Osteoblast (primary cell): ENCODE measurements around the gene SPOP. TPM values are rescaled to one million over a fixed set of nuclear protein-coding genes. Genes with fewer than 3 reads are reported as not detected.
A peak's percentile ranks its signal among the peaks of the same experiment; 100 is the strongest.

Experiments
- DNase-seq: peaks from one replicate; pipeline ENCODE4 v3.0.0; 2011; ENCODE audit warnings: low spot score, mixed read lengths; ENCODE audit not compliant: insufficient read length; ENCODE audit errors: missing footprints
- H2AFZ ChIP-seq: 2 replicates; pipeline ENCODE4 v1.6.0; 2011; ENCODE audit warnings: mild to moderate bottlenecking, low read length
- H3K27ac ChIP-seq: 2 replicates; pipeline ENCODE4 v1.5.1; 2011; ENCODE audit warnings: mild to moderate bottlenecking, low read depth, low read length, moderate library complexity
- H3K27me3 ChIP-seq: 2 replicates; pipeline ENCODE4 v1.6.0; 2012; ENCODE audit warnings: mild to moderate bottlenecking, control low read depth, inconsistent platforms, low read length, moderate library complexity; ENCODE audit not compliant: insufficient read depth
- H3K36me3 ChIP-seq: 2 replicates; pipeline ENCODE4 v1.5.1; 2011; ENCODE audit warnings: mild to moderate bottlenecking, low read length, control low read depth, moderate library complexity; ENCODE audit not compliant: insufficient read depth
- H3K4me1 ChIP-seq: 2 replicates; pipeline ENCODE4 v1.5.1; 2011; ENCODE audit warnings: mild to moderate bottlenecking, low read length, control low read depth, moderate library complexity; ENCODE audit not compliant: insufficient read depth
- H3K4me2 ChIP-seq: 2 replicates; pipeline ENCODE4 v1.6.0; 2011; ENCODE audit warnings: mild to moderate bottlenecking, low read length; ENCODE audit not compliant: insufficient read depth
- H3K4me3 ChIP-seq: fragments of 200-600 bp; sonication (generic); 3 replicates; pipeline ENCODE4 v1.5.1; 2012; ENCODE audit warnings: mild to moderate bottlenecking, low read length, inconsistent platforms; ENCODE audit not compliant: insufficient read depth
- H3K79me2 ChIP-seq: 2 replicates; pipeline ENCODE4 v1.6.0; 2012; ENCODE audit warnings: mild to moderate bottlenecking, low read length, control low read depth, inconsistent platforms; ENCODE audit not compliant: insufficient read depth
- H3K9me3 ChIP-seq: 2 replicates; pipeline ENCODE4 v1.5.1; 2011; ENCODE audit warnings: low read depth, low read length, control low read depth
- H4K20me1 ChIP-seq: 2 replicates; pipeline ENCODE4 v1.6.0; 2012; ENCODE audit warnings: mild to moderate bottlenecking, low read length, control low read depth; ENCODE audit not compliant: insufficient read depth
- total RNA-seq: library from RNA; depleted of rRNA; stranded (reverse); fragments of >200 nt; gene quantifications from 2 replicates; pipeline ENCODE4 v1.2.3, GENCODE V29; 2012
- TF ChIP-seq, protein P1 (sequence below): IDR thresholded peaks from 2 replicates; pipeline ENCODE4 v1.5.1; 2011; ENCODE audit warnings: mild to moderate bottlenecking, low read depth, low read length, moderate library complexity; ENCODE audit errors: extremely low read depth

Gene SPOP
- total RNA-seq, 1 donor = 55.7 TPM

DNA sequence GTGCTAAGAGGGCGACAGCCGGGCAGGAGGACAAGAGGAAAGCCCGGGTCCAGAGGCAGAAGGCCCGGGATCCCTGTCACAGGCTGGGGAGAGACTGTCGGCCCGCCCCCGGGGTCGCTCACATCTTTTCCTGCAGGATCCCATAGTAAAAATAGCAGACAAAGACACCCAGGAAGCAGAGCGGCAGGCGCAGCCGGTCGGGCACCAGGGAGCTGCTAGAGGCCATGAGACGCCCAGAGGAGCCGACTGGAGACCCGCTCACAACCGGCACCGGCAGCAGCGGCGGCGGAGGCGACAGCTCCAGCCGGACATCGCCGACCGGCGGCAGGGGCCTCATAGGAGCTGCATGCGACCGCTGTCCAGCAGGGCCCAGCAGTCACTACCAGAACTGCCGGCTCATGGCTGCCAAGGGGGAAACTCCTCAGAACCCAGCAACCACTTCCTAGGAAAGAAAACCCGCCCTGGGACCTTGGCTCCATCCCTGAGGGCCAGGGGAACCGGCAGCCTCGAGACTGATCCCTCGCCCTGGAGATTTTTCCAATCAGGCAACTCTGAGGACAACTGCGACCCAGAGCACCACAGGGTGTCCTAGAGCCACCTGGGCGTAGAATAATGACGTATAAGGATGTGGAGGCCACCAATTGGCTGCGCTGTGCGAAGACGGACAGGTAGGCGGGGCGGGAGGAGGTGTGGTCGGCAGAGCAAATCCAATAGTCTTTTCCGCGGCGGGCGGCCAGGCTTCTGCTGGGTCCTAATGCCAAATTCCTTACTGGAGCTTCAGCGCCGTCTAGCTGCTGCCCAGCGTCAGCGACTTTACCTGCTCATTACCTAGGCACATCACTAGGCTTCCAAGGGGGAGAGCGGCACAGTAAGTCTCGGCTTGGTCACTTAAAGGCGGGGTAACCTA, 30.0 kb upstream of the SPOP start, which contains the start of gene SLC35B1:
SLC35B1 (minus strand) TSS at position 357 of the 907 bp plus-strand sequence; CDS start at position 226, 131 bp downstream.
- Histone ChIP-seq H3K36me3 (peaks cover 30% of the 10 kb centered on the region), H3K27ac (peak within 1 kb of the TSS; percentile 99), H3K4me1 (peaks cover 18% of the 10 kb centered on the region), H2AFZ (peak within 1 kb of the TSS; percentile 95), H3K79me2 (peaks cover 22% of the 10 kb centered on the region), H3K4me3 (peak within 1 kb of the TSS; percentile 91), H3K4me2 (peak within 1 kb of the TSS; percentile 92), H3K9me3 (no peaks in the 10 kb centered on the region), H3K27me3 (no peaks in the 10 kb centered on the region), H4K20me1 (peaks cover 2% of the 10 kb centered on the region)
- peak; percentile 98 for DNase-seq
- TF ChIP-seq, protein P1, sequence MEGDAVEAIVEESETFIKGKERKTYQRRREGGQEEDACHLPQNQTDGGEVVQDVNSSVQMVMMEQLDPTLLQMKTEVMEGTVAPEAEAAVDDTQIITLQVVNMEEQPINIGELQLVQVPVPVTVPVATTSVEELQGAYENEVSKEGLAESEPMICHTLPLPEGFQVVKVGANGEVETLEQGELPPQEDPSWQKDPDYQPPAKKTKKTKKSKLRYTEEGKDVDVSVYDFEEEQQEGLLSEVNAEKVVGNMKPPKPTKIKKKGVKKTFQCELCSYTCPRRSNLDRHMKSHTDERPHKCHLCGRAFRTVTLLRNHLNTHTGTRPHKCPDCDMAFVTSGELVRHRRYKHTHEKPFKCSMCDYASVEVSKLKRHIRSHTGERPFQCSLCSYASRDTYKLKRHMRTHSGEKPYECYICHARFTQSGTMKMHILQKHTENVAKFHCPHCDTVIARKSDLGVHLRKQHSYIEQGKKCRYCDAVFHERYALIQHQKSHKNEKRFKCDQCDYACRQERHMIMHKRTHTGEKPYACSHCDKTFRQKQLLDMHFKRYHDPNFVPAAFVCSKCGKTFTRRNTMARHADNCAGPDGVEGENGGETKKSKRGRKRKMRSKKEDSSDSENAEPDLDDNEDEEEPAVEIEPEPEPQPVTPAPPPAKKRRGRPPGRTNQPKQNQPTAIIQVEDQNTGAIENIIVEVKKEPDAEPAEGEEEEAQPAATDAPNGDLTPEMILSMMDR = peak; percentile 91

GRCh38 chr17:49707246-49707607, 29.3 kb upstream of the SPOP start:
- no peaks in the 10 kb centered on the region for H3K27me3 ChIP-seq
- peak overlapping the region; percentile 92 for H3K4me2 ChIP-seq
- peaks cover 37% of the 10 kb centered on the region for H3K36me3 ChIP-seq
- H3K9me3 ChIP-seq = no peaks in the 10 kb centered on the region
- H3K79me2 ChIP-seq = peaks cover 22% of the 10 kb centered on the region
- peaks cover 2% of the 10 kb centered on the region for H4K20me1 ChIP-seq
- H3K27ac ChIP-seq = peak overlapping the region; percentile 99
- peaks cover 18% of the 10 kb centered on the region for H3K4me1 ChIP-seq
- DNase-seq = no peak
- TF ChIP-seq, protein P1 = no peak
- peak overlapping the region; percentile 91 for H3K4me3 ChIP-seq
- H2AFZ ChIP-seq = peak overlapping the region; percentile 95

DNA sequence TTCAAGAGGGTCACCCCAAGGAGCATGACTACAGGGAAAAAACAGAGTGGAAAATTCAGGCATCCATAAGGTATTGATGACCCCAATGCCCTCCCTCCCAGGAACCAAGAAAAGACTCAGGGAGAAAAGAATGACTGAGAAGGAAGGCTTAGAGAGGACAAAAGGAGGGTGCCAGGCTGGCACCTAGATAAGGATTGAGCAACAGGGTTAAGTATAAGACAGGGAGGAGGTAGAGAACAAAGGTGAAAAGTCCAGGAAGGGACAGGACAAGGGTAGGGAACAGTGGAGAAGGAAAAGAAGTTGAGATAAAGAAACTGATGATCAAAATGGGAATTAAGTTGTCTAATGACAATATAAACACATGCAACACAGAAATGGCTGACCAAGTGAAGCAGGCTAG, 27.4 kb upstream of the SPOP start:
- DNase-seq = no peak
- H3K4me2 ChIP-seq = no peak overlapping the region
- TF ChIP-seq, protein P1 = no peak
- peaks cover 56% of the 10 kb centered on the region for H3K36me3 ChIP-seq
- peaks cover 2% of the 10 kb centered on the region for H4K20me1 ChIP-seq
- H3K4me3 ChIP-seq = no peak overlapping the region
- no peaks in the 10 kb centered on the region for H3K27me3 ChIP-seq
- no peaks in the 10 kb centered on the region for H3K9me3 ChIP-seq
- H3K79me2 ChIP-seq = peaks cover 22% of the 10 kb centered on the region
- H3K27ac ChIP-seq = no peak overlapping the region
- no peak overlapping the region for H2AFZ ChIP-seq
- H3K4me1 ChIP-seq = peaks cover 18% of the 10 kb centered on the region

DNA sequence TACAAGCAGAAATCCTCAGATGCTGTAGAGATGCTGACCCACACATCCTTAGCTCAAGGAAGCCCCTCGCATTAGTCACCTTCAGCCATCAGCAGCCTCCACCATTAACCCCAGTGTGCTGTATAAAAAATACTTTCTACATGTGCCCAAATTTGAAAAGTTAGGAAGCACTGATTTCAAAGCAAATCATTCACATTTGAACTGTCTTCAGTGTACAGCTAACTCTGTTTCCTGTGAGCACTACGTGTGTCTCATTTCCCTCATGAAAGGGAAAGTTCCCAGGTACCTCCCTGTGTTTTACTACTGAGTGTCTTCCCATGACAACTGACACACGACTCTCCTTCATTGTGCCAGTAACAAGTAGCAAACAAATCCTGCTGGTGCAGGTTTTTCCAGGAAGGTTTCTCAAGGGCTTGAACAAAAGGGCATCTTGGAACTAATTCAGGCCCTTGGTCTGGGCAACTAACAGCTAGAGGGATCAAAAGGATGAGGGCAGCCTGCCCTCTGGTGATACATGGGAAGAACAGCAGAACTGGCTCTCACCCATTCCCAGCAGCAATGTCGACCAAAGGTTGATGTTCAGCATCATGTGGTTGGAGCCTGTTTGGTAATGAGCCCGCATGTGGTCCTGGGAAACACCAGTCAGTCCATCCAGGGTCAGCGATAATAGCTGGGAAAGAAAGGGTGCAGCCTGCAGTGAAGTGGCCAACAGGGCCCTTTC, 25.8 kb upstream of the SPOP start:
- Histone ChIP-seq H3K4me1 (peaks cover 16% of the 10 kb centered on the region), H3K4me2 (no peak overlapping the region), H3K36me3 (peaks cover 56% of the 10 kb centered on the region), H3K27ac (no peak overlapping the region), H3K4me3 (no peak overlapping the region), H3K9me3 (no peaks in the 10 kb centered on the region), H3K79me2 (peaks cover 22% of the 10 kb centered on the region), H2AFZ (no peak overlapping the region), H4K20me1 (peaks cover 2% of the 10 kb centered on the region), H3K27me3 (no peaks in the 10 kb centered on the region)
- DNase-seq = peak; percentile 78
- TF ChIP-seq, protein P1 = peak; percentile 72
